Globus pallidus (tissue), 1 donor: ENCODE results near the gene RNF111.
A peak's percentile ranks its signal among the peaks of the same experiment; 100 is the strongest.
"Not testable (repeated sequence)": the region's sequence is repeated elsewhere in the genome, so short reads cannot be mapped to it uniquely, and the experiment has no call there.

Source experiments
- DNase-seq: peaks from one replicate; pipeline ENCODE4 v3.0.0-alpha.2; 2015; ENCODE audit warnings: low spot score

Gene RNF111

GRCh38 chr15:59059076-59059597 lies 71.7 kb downstream of the RNF111 start:
- DNase-seq, result no peak

GRCh38 chr15:59060348-59060747 lies 72.9 kb downstream of the RNF111 start:
- no peak for DNase-seq

GRCh38 chr15:59063042-59063441 lies 75.6 kb downstream of the RNF111 start:
- DNase-seq, result no peak

DNA sequence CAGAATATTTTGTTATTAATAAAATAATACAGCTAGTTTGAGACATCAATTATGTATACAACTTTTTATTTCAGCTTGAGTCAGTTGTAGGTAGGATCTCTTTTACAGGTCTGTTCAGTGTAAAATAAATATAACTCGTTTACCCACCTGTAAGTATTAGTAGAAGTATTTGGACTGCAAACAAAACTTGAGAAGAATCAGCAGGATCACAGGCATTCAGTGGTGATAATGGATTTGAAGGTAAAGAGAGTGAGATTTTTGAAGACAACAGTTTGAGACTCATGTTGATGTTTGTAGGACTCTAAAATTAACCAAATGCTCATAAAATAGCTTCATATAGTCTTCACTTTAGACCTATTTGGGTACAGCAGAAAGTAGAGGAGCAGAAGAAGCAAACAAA lies 82.0 kb downstream of the RNF111 start:
- DNase-seq, result no peak

GRCh38 chr15:59074607-59075006 lies 87.1 kb downstream of the RNF111 start:
- DNase-seq, result no peak

GRCh38 chr15:59087731-59088130 lies 100.3 kb downstream of the RNF111 start:
- no peak for DNase-seq

- no peak for DNase-seq
Measured at GRCh38 chr15:59094077-59094476, 106.6 kb downstream of the RNF111 start.

DNA sequence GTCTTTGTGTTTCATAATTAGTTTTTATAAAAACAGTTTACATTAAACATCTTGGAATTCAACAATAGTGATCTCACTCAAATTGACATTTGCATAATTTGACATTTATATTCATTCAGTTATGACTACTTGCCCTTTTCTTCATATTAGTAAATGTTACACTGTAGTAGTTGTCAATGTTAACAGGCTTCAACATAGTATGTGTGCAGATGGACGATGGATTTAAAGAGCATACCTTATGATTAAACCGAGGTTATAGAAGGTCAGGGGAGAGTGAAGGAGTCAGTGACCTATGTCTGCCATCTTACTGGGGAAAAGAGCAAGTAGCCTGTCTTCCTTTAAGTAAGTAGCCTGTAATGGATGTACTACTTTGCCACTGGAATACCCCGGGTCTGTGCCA lies 109.0 kb downstream of the RNF111 start:
- no peak for DNase-seq

- no peak for DNase-seq
Measured at GRCh38 chr15:59099162-59099685, 111.8 kb downstream of the RNF111 start.

DNA sequence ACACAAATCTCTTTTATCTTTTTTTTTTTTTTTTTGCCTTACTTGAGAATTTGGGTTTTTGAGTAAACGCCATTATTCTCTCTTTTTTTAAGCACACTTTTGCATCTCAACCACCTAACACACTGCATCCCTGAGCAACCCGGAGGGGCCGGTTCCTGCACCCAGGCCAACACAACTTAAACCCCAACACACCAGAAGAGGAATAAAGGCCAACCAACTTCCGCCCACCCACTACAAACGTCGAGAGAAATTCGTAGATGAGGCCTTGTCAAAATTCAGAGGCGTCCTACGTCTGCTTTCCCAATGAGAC lies 117.1 kb downstream of the RNF111 start:
- no peak for DNase-seq

DNA sequence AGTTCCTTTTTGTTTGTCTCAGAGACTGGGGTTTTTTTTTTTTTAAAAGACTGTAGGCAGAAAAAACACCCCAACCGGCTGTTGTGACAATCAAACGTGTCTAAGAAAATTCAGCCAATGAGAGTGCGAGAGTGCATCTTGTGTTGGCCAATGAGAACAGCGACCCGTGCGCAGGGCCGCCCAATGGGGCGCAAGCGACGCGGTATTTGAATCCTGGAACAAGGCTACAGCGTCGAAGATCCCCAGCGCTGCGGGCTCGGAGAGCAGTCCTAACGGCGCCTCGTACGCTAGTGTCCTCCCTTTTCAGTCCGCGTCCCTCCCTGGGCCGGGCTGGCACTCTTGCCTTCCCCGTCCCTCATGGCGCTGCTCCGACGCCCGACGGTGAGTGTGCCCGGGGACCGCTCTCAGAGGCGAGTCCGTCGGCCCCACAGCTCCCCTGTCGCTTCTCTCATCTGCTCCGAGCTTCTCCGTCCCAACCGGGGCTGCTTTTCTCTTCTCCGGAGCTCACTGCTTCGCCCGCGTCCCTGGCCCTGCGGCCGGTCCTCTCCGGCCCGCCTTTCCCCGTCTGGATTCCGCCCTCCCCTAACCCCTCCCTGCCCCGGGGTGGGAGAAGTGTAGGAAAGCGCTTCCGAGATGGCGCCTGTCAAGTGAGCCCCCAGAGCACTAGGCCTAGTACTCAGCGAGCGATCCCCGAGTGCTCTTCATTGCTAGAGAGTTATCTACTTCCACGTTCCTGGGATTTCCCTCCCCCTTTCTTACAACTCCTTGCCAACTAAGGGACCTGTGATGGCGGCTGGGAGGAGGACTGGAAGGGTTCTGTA lies 117.7 kb downstream of the RNF111 start, which contains the start of gene CCNB2:
TSS of gene CCNB2 (plus strand) at position 235 of the 821 bp plus-strand sequence. CDS start at position 358, 123 bp downstream.
- peak; percentile 88 for DNase-seq

GRCh38 chr15:59105854-59106253 lies 118.4 kb downstream of the RNF111 start:
- no peak for DNase-seq

GRCh38 chr15:59111251-59111650 lies 123.8 kb downstream of the RNF111 start:
- DNase-seq, result no peak

DNA sequence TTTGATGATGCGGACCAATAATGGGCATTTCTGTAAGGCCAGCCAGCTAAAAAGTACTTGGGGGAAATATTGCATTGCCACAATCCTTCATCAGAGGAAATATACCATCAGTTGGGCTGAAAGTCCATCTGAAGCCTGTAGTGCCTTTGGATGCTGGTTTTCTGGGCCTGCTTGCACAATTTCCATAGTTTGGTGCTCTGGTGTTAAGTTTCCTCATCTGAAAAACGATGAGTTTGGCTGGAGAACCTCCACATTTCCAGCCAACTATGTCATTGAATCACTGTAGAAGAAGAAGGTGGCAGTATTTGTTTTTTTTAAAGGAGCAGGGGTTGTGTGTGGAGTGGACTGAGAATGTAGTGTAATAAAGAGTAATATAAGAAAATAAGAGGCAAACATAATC lies 127.6 kb downstream of the RNF111 start:
- no peak for DNase-seq

DNA sequence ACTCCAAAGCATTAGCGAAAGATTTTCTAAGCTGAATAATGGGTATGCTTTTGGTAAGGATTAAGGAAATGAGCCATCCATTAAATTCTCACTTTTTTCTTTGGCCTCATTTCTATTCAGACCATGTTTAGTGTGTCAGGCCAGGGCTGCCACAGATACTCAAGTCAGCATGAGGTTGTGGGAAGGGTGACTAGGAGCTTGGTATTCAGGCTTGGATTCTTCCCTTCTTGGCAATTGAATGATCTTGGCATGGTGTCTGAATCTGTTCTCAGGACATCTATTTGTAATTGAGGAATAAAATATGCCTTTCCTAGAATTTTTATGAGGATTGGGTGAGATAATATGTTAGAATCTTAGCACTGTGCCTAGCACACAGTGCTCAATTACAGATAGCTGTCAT lies 128.7 kb downstream of the RNF111 start:
- no peak for DNase-seq

DNA sequence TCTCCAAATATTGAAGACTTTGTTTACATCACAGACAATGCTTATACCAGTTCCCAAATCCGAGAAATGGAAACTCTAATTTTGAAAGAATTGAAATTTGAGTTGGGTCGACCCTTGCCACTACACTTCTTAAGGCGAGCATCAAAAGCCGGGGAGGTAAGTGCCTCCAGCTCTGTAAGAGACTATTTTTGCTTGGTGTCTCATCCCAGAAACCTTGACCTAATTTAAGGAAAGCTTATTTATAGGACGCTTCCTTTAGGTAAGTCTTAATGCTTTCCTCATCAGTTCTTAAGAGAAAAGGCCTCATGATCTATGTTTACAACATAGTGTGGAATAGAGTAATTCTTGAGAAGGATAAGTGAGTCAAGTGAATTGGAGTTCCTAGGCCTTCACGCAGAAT lies 129.3 kb downstream of the RNF111 start:
- DNase-seq, result no peak

GRCh38 chr15:59119625-59120024 lies 132.2 kb downstream of the RNF111 start:
- DNase-seq, result no peak

- no peak for DNase-seq
Measured at GRCh38 chr15:59120937-59121336, 133.5 kb downstream of the RNF111 start.

GRCh38 chr15:59124261-59124660 lies 136.8 kb downstream of the RNF111 start:
- DNase-seq, result no peak

DNA sequence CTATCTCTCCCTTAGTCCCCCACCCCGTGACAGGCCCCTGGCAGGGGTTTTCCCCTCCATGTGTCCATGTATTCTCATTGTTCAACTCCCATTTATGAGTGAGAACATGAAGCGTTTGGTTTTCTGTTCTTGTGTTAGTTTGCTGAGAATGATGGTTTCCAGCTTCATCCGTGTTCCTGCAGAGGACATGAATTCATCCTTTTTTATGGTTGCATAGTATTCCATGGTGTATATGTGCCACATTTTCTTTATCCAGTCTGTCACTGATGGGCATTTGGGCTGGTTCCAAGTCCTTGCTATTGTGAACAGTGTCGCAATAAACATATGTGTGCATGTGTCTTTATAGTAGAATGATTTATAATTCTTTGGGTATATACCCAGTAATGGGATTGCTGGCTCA lies 138.2 kb downstream of the RNF111 start:
- DNase-seq, result not testable (repeated sequence)

- not testable (repeated sequence) for DNase-seq
Measured at GRCh38 chr15:59127255-59127654, 139.8 kb downstream of the RNF111 start.

DNA sequence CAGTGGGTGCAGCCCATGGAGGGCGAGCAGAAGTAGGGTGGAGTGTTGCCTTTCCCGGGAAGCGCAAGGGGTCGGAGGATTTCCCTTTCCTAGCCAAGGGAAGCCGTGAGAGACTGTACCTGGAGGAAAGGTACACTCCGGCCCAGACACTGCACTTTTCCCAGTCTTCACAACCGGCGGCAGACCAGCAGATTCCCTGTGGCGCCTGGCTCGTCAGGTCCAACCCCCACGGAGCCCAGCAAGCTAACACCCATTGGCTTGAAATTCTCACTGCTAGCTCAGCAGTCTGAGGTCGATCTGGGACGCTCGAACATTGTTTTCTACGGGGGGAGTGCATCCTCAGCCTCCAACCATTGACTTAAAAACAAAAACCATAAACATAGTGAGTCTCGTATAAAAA lies 144.0 kb downstream of the RNF111 start:
- DNase-seq, result no peak

DNA sequence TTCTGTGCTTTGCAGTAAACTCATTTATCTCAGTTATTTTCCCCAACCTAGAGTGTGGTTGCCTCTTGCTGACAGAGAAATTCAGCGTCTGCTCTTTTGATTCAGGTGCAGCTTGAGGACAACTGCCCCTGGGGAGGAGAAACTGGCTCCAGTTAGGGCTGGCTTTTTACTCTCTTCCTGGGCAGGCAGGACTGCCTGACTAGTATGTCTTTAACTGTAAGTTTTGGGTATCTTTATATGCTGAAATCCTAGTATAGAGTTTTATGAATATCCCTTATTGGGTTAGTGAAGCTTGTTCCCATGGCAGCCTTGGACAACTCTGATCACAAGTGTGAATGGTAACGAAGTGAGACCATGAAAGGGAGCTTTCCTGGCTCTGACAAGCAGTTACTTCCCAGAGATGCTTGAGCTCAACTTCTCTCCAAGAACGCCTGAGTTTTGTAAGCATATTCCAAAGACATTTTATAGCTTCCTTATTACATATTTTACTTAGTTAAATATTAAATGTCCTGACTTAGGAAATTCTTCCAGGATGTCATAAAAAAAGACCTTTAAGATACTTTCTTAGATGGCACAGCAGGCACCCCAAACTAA lies 144.6 kb downstream of the RNF111 start:
- DNase-seq, result no peak
